Activated naive CD4-positive, alpha-beta T cell treated with anti-CD3 and anti-CD28 coated beads, Interleukin-2, amount 50 U/mL, for 24 hours (primary cell): ENCODE measurements around the gene ACKR4.
"Not testable (repeated sequence)": the region's sequence is repeated elsewhere in the genome, so short reads cannot be mapped to it uniquely, and the experiment has no call there.

ENCODE experiments used
- H3K27ac Mint-ChIP-seq: one replicate; pipeline ENCODE4 v1.8.0; 2021; ENCODE audit warnings: mild to moderate bottlenecking, mixed read lengths
- H3K27me3 Mint-ChIP-seq: one replicate; pipeline ENCODE4 v1.8.0; 2021; ENCODE audit warnings: mixed read lengths
- H3K36me3 Mint-ChIP-seq: one replicate; pipeline ENCODE4 v1.8.0; 2021; ENCODE audit warnings: mixed read lengths
- H3K4me1 Mint-ChIP-seq: one replicate; pipeline ENCODE4 v1.8.0; 2021; ENCODE audit warnings: mixed read lengths
- H3K4me3 Mint-ChIP-seq: one replicate; pipeline ENCODE4 v1.8.0; 2021; ENCODE audit warnings: mild to moderate bottlenecking, mixed read lengths
- H3K9me3 Mint-ChIP-seq: one replicate; pipeline ENCODE4 v1.8.0; 2021; ENCODE audit warnings: mixed read lengths

Gene ACKR4

GRCh38 chr3:132570016-132570415, 27.1 kb upstream of the ACKR4 start:
- H3K36me3 Mint-ChIP-seq, result peaks cover 31% of the 10 kb centered on the region
- H3K4me3 Mint-ChIP-seq, result no peak overlapping the region
- no peak overlapping the region for H3K27ac Mint-ChIP-seq
- H3K9me3 Mint-ChIP-seq, result peaks cover 4% of the 10 kb centered on the region
- H3K4me1 Mint-ChIP-seq, result no peaks in the 10 kb centered on the region
- no peaks in the 10 kb centered on the region for H3K27me3 Mint-ChIP-seq

GRCh38 chr3:132573797-132574211, 23.3 kb upstream of the ACKR4 start:
- Mint-ChIP-seq H3K4me3 (no peak overlapping the region), H3K9me3 (peaks cover 4% of the 10 kb centered on the region), H3K27ac (no peak overlapping the region), H3K4me1 (no peaks in the 10 kb centered on the region), H3K27me3 (no peaks in the 10 kb centered on the region), H3K36me3 (peaks cover 39% of the 10 kb centered on the region)

GRCh38 chr3:132587401-132587800, 9.7 kb upstream of the ACKR4 start:
- Mint-ChIP-seq H3K4me3 (no peak overlapping the region), H3K36me3 (peaks cover 32% of the 10 kb centered on the region), H3K4me1 (no peaks in the 10 kb centered on the region), H3K27me3 (no peaks in the 10 kb centered on the region), H3K27ac (no peak overlapping the region), H3K9me3 (peaks cover 5% of the 10 kb centered on the region)

GRCh38 chr3:132592216-132592615, 4.9 kb upstream of the ACKR4 start:
- Mint-ChIP-seq H3K27me3 (no peaks in the 10 kb centered on the region), H3K27ac (no peak overlapping the region), H3K4me3 (no peak overlapping the region), H3K4me1 (no peaks in the 10 kb centered on the region), H3K36me3 (peaks cover 46% of the 10 kb centered on the region), H3K9me3 (peaks cover 2% of the 10 kb centered on the region)

GRCh38 chr3:132593241-132593946, 3.7 kb upstream of the ACKR4 start:
- Mint-ChIP-seq H3K4me3 (no peak overlapping the region), H3K9me3 (no peaks in the 10 kb centered on the region), H3K4me1 (no peaks in the 10 kb centered on the region), H3K27me3 (no peaks in the 10 kb centered on the region), H3K27ac (no peak overlapping the region), H3K36me3 (peaks cover 41% of the 10 kb centered on the region)

GRCh38 chr3:132593947-132594323, 3.1 kb upstream of the ACKR4 start:
- no peak overlapping the region for H3K4me3 Mint-ChIP-seq
- no peaks in the 10 kb centered on the region for H3K9me3 Mint-ChIP-seq
- no peaks in the 10 kb centered on the region for H3K27me3 Mint-ChIP-seq
- H3K36me3 Mint-ChIP-seq, result peaks cover 45% of the 10 kb centered on the region
- no peak overlapping the region for H3K27ac Mint-ChIP-seq
- H3K4me1 Mint-ChIP-seq, result no peaks in the 10 kb centered on the region

GRCh38 chr3:132594498-132594897, 2.6 kb upstream of the ACKR4 start:
- Mint-ChIP-seq H3K27ac (no peak overlapping the region), H3K36me3 (peaks cover 46% of the 10 kb centered on the region), H3K4me3 (no peak overlapping the region), H3K27me3 (no peaks in the 10 kb centered on the region), H3K4me1 (no peaks in the 10 kb centered on the region), H3K9me3 (no peaks in the 10 kb centered on the region)

GRCh38 chr3:132595014-132595413, 2.1 kb upstream of the ACKR4 start:
- Mint-ChIP-seq H3K27ac (no peak overlapping the region), H3K4me3 (no peak overlapping the region), H3K9me3 (no peaks in the 10 kb centered on the region), H3K27me3 (no peaks in the 10 kb centered on the region), H3K4me1 (no peaks in the 10 kb centered on the region), H3K36me3 (peaks cover 44% of the 10 kb centered on the region)

GRCh38 chr3:132596326-132596725, 744 bp upstream of the ACKR4 start:
- Mint-ChIP-seq H3K9me3 (no peaks in the 10 kb centered on the region), H3K27me3 (no peaks in the 10 kb centered on the region), H3K36me3 (peaks cover 36% of the 10 kb centered on the region), H3K4me1 (no peaks in the 10 kb centered on the region), H3K4me3 (no peak overlapping the region), H3K27ac (no peak overlapping the region)

- Mint-ChIP-seq H3K36me3 (peaks cover 34% of the 10 kb centered on the region), H3K27me3 (no peaks in the 10 kb centered on the region), H3K4me1 (no peaks in the 10 kb centered on the region), H3K4me3 (no peak overlapping the region), H3K9me3 (no peaks in the 10 kb centered on the region), H3K27ac (no peak overlapping the region)
Observed at GRCh38 chr3:132597660-132598059, 590 bp downstream of the ACKR4 start.

GRCh38 chr3:132598181-132598580, 1.1 kb downstream of the ACKR4 start:
- H3K36me3 Mint-ChIP-seq, result peaks cover 36% of the 10 kb centered on the region
- no peak overlapping the region for H3K27ac Mint-ChIP-seq
- no peaks in the 10 kb centered on the region for H3K4me1 Mint-ChIP-seq
- H3K27me3 Mint-ChIP-seq, result no peaks in the 10 kb centered on the region
- no peak overlapping the region for H3K4me3 Mint-ChIP-seq
- no peaks in the 10 kb centered on the region for H3K9me3 Mint-ChIP-seq

GRCh38 chr3:132600614-132601013, 3.5 kb downstream of the ACKR4 start:
- not testable (repeated sequence) for H3K4me3 Mint-ChIP-seq, H3K9me3 Mint-ChIP-seq, H3K27ac Mint-ChIP-seq, H3K4me1 Mint-ChIP-seq, H3K27me3 Mint-ChIP-seq
- peaks cover 29% of the 10 kb centered on the region for H3K36me3 Mint-ChIP-seq

- no peaks in the 10 kb centered on the region for H3K9me3 Mint-ChIP-seq
- H3K36me3 Mint-ChIP-seq, result peaks cover 42% of the 10 kb centered on the region
- H3K4me3 Mint-ChIP-seq, result no peak overlapping the region
Observed at GRCh38 chr3:132605374-132605792, 8.3 kb downstream of the ACKR4 start.

GRCh38 chr3:132606085-132606484, 9.0 kb downstream of the ACKR4 start:
- H3K36me3 Mint-ChIP-seq, result peaks cover 45% of the 10 kb centered on the region
- H3K9me3 Mint-ChIP-seq, result no peaks in the 10 kb centered on the region
- no peaks in the 10 kb centered on the region for H3K27me3 Mint-ChIP-seq
- H3K4me3 Mint-ChIP-seq, result no peak overlapping the region
- H3K27ac Mint-ChIP-seq, result no peak overlapping the region
- peaks cover 3% of the 10 kb centered on the region for H3K4me1 Mint-ChIP-seq

More at GRCh38 chr3:132605374-132605792, 8.3 kb downstream of the ACKR4 start:
- no peak overlapping the region for H3K27ac Mint-ChIP-seq
- H3K27me3 Mint-ChIP-seq, result no peaks in the 10 kb centered on the region
- H3K4me1 Mint-ChIP-seq, result peaks cover 3% of the 10 kb centered on the region

- H3K4me1 Mint-ChIP-seq, H3K4me3 Mint-ChIP-seq, H3K27me3 Mint-ChIP-seq, H3K27ac Mint-ChIP-seq, H3K9me3 Mint-ChIP-seq: not testable (repeated sequence)
- peaks cover 48% of the 10 kb centered on the region for H3K36me3 Mint-ChIP-seq
Observed at GRCh38 chr3:132606620-132607019, 9.6 kb downstream of the ACKR4 start.

GRCh38 chr3:132615301-132615700, 18.2 kb downstream of the ACKR4 start:
- not testable (repeated sequence) for H3K4me1 Mint-ChIP-seq, H3K27me3 Mint-ChIP-seq, H3K4me3 Mint-ChIP-seq, H3K9me3 Mint-ChIP-seq, H3K27ac Mint-ChIP-seq
- H3K36me3 Mint-ChIP-seq, result peaks cover 37% of the 10 kb centered on the region

- no peaks in the 10 kb centered on the region for H3K9me3 Mint-ChIP-seq
- H3K4me1 Mint-ChIP-seq, result no peaks in the 10 kb centered on the region
- peaks cover 42% of the 10 kb centered on the region for H3K36me3 Mint-ChIP-seq
- H3K4me3 Mint-ChIP-seq, result no peak overlapping the region
- no peak overlapping the region for H3K27ac Mint-ChIP-seq
- H3K27me3 Mint-ChIP-seq, result no peaks in the 10 kb centered on the region
Observed at GRCh38 chr3:132615881-132616280, 18.8 kb downstream of the ACKR4 start.
